HTERT RPE-1 (cell line): ENCODE results near the gene TCEANC.

Experiments used
- in situ Hi-C: fragments of 300-500 bp; cut with MboI; formaldehyde crosslinking; loops from 4 replicates; pipeline ENCODE4 v1.14.3; 2020; ENCODE audit warnings: low sequenced_read_pairs

The TCEANC gene

DNA sequence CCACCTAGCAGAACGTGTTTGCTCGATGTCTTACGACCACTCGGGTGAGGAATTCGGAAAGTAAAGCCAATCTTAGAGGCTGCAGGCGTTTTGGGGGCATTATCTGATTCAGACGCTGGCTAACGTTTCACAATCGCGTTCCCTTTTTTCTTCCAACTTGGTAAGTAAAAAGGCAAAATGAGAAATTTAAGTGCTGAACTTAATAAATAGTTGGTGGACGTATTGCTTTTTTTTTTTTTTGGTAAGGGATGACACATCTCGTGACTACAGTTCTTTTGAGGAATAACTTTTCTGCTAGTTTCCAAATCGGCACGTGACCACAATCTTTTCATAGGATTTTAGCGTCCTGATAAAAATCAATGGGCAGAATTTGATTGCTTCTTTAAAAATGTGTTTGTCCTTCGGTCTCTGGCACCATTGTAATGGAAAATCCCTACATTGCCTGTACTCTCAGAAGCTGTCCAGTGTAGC is 36.8 kb downstream of the TCEANC start:
- in situ Hi-C loops = no loop called here

DNA sequence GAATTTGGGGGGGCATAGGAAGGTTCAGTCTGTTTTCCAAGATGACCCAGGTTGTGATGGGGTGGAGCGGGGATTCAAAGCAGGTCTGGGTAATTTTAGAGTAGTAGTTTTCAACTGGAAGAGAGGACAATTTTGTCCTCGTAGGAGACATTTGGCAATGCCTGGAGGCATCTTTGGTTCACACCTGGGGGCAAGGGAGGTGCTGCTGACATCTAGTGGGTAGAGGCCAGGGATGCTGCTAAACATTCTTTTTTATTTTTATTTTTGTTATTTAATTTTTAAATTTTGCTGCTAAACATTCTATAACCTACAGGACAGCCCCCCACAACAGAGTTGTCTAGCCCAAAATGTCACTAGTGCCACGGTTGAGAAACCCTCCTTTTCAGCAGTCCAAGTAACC is 37.9 kb downstream of the TCEANC start:
- in situ Hi-C loops = no loop called here

DNA sequence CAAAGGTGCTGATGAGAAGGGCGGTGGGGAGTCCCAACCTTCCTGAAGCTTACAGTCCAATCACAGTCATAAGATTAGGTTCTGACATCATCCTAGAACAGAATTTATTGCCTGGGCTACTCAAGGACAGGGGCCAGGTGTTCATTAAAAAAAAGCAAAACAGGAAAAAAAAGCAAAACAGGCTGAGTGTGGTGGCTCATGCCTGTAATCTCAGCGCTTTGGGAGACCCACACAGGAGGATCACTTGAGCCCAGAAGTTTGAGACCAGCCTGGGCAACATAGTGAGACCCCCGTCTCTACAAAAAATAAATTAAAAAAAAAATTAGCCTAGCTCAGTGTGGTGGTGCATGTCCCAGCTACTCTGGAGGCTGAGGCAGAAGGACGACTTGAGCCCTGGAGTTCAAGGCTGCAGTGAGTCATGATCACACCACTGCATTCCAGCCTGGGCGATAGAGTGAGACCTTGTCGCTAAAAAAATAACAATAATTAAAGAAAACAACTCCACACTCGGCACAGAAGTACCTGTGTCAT is 39.0 kb downstream of the TCEANC start:
- in situ Hi-C loops = no loop called here

DNA sequence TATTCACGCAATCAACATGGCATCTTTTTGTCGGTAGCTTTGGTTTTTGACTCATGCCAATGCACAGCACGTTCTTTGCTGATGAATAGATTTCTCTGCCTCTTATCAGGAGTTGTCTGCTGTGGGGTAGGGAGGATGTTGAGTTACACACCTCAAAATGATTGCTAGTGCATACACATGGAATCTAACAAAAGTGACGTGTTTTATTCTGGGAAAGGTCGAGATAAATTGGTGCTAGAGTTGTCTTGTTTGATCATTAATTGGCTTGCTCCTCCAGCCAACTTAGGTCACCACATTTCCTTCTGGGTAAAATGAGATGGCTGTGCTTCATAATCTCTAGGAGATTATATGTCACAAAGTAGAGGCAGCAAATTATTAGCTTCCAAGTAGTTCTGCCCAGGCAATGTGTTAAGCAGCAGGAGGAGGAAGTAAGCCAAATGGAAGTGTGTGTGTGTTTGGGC is 39.9 kb downstream of the TCEANC start:
- in situ Hi-C loops = no loop called here

DNA sequence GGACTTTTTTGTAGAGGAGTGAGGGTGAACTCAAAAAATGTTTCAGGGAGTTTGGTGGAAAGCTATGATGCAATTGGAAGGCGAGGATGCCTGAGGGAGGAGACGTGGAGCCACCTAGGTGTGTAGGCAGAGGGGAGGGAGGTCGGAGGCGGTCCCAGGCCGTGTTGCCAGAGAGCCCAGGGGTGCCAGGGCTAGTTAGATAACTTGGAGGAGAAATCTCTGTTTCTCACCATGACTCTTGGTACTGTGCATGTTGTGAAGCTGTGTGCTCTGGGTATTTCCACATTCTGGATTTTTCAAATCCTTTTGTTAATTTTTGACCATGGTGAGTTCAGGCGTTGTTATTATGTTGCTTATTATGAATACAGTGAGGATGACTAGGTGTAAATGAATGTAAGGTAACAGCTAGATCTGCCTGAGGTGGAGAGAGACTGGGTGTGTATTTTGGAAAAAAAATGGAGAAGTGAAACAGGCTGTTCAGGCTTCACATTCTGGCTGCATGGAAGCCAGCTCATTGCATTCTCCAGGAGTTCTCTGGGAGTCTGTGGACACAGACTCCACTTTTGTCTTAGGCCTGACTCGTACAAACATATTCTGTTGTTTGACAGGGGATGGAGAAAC is 40.5 kb downstream of the TCEANC start:
- in situ Hi-C loops = no loop called here

DNA sequence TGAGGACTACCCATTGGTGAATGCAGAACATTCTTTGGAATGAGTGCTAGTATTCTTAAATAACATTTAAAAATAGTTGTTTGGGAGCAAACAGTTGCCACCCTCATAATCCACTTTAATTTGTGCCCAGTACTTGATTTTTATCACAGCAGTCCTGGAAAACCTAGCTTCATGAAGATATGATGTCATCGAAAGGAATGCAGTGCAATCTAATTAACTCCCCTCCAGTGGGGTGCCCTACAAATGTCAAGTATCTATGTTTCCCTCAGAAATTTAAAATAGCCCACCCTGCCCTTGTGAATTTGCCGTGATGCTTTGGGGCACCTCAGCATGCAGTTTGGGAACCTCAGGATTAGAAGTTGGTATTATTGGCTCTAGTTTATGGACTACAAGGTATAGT is 41.4 kb downstream of the TCEANC start:
- in situ Hi-C loops = no loop called here

DNA sequence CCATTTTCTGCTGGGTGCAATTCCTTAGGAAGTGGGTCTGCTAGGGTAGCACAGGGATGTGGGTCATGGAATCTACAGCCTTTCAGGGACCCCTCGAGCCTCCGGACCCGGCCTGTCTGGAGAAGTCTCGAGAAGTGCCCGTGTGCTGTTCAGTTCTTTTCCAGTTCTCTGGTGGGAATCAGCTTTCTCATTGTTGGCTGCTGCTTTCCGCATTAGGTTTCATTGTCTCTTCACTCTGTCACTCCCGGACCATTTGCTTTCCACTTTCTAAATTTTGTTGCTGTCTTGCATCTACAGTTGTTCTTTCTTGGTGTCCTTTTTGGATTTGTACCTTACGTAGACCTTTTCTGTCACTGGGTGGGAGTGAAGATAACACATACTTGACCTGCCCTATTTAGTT is 42.0 kb downstream of the TCEANC start:
- in situ Hi-C loops = no loop called here

DNA sequence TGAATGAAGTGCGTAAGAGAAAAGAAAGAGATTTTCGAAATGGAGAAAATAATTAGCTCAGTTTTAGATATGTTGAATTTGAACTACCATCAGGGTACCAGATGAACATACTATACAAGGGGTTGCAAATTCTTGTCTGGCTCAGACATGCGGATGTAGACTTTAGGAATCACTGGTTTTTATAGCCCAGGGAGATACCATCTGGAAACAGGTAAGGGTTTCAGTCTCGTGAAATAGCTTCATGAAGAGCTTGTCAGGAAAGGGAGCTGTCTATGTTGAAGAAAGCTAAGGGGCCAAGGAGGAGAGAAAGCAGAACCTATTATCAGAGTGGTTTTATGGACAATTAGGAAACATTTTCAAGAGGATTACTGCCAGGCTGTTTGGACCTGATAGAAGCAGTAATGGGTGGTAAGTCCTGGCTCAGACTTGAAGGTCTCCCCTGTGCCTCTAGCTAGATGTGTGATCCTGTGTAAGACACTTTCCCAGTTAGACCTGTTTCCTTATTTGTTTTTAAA is 42.7 kb downstream of the TCEANC start:
- in situ Hi-C loops = no loop called here

DNA sequence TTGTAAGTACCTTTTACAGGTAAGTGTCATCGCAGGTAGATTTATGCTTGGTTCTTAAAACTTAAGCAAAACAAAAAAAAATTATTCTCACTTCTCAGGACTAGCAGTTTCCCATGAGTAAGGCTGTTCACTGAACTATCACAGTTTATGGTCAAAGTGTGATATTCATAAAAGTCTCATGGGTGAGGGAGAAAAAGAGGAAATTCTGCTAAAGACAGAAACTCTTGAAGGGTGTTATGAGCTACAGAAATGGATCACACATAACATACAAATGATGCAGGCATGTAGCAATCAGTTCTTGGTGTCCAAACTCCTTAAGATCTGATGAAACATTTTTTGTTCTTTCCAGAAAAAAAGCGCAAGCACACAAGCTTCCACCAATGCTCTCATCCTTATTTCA is 44.5 kb downstream of the TCEANC start:
- in situ Hi-C loops = no loop called here

DNA sequence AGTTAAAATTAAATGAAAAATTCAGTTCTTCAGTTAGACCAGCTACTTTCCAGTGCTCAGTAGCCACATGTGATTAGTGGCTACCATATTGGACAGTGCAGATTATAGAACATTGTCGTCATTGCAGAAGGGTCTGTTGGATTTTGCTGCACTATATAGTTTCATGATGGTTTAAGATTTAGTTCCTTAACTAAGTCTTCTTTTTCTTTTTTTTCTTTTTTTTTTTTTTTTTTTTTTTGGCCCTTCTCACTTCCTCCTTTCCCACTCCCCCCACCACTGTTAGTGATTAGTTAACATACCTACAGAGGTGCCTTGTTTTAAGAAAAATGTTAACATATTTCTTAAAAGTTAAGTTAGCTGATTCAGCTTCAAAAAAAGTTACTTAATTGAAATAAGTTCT is 45.0 kb downstream of the TCEANC start:
- in situ Hi-C loops = no loop called here

DNA sequence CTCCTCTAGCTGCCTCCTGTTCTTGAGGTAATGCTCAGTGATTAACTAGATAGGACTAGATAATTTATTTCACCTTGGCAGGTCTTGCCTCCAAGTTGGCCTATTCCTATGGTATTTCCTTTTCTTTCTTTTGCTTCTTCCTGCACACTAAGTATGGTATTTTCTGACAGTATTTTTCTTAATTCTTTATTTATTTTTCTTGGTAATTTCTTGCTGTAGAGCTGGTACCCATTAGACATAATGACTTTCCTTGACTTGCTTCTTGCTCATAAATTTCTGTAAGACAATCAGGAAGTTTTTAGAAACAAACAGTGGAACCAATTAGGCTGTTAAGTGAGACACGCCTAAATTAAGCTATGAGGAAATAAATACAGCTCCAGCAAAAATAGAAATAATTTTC is 45.5 kb downstream of the TCEANC start:
- in situ Hi-C loops = no loop called here

DNA sequence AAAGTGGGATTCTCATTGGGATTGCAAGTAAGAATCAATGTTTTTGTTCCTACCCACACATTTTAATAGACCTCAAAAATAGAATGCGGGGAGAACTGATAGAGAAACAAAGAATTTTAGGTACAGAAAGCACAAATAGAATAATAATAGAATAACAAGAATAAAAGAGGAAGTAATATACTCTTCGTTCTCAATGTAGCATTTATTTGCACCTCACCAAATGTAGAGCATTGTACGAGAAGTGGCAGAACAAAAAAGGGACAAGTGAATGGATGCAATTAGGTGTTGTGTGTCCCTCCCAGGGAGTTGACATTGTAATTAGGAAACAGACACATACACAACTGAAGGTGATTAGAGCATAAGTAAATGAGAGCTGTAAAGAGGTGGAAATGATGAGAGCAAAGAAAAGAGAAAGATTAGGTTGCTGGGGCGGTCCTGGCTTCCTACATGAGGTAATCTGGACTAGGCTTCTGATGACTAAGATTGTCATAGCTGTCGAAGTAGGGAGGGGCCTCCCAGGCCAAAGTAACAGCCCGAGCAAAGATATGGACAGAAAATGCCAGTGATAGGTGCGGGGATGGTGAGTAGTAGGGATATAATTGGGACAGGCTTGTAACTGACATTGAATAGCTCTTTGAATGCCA is 46.4 kb downstream of the TCEANC start:
- in situ Hi-C loops = no loop called here

DNA sequence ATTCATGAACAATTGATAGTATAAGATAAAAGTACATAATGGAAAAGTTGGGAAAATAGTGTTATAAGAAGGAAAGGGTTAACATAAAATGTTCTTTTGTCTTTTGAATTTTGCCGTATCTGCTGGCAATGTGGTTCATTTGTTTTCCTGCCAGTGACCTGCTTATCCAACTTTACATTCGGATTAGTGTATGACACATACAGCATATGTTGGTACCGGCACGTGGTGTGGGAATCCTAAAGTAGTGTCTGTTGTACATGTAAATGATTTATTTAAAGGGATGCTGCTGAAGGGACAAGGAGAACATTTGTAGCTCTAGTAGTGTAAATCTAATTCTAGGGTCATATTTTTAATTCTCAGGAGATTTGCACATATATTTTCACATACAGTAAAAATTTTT is 47.4 kb downstream of the TCEANC start:
- in situ Hi-C loops = no loop called here

DNA sequence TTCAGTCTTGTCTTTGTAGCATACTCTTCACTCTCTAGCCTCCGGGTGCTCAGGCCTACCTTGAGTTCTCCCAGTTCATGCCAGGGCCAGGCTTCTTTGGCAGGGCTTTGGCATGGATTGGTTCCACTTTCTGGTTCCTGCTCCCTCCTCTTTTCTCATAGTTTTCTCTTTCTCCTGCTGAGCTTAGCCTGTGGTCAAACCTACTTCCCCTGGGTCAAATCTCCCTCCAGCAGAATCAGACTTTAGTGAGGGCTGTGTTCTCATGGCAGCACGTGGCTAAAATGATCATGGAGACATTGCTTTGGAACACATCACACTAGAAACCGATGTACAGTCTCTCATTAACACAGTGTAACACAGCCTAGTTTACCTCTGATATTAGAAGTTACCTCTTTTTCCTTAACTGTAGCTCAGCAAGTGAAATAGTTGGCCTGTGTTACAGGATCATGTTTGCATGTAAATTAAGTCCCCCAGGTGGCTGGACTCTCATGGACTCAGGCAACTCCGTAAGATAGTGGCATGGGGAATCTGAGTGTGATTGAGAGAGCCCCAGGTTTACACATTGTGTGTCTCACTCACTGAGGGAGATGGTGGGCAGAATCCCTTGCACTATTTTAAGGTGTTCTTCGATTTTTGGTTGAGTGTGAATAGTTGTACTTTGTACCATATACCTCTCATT is 49.3 kb downstream of the TCEANC start:
- in situ Hi-C loops = no loop called here

DNA sequence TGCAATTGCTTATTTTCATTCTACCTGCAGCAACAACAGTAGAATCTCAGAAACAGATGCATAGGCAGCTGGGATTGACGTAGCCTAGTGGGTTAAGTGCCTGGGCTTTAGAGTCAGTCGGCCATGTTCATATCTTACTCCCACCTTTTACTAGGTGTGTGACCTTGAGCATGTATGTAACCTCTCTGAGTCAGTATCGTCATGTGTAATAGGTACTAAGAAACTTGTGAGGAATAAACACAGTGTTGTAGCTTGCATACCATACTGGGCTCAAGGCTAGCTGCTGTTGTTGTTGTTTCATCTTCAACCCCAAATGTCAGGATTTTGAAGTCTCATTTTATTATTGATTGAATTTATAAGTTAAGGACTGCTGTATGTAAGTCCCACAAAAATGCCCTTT is 50.2 kb downstream of the TCEANC start:
- in situ Hi-C loops = no loop called here

DNA sequence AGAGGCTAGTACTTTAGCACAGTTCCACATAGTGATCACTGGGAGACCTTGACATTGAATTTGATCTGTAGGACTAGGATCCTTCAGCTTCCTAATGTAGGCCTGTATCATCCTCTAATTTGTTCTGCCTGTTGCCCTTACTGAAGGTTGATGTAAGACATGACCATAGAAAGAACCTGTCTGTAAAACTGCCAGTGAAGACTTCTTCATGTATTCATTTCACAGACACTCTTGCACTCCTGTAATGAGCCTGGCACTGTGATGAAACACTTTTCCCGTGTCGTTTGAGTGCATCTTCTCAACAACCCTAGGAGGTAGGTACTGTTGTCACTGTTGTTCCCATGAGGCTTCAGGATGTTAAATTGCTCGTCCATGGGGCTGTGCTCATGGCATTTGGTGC is 50.6 kb downstream of the TCEANC start:
- in situ Hi-C loops = no loop called here

DNA sequence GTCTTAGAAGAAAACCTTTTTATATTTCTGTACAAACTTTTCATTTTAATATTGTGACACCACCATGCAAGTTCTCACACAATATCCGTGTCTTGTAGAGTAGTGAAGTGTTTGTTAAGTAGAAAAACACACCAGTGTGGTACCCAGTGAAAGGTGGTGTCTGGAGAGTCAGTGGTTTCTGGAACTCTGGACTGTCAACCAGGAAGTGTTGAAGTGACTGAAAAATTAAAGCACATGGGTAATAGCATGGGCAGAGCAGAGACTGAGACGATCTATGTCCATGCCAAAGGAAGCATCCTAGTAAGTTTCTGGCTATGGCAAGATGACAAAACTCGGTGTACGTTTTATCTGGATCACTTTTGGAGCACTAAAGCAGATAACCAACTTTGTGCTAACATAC is 58.2 kb downstream of the TCEANC start:
- in situ Hi-C loops = no loop called here
